Breast epithelium (tissue), 3 donors: ENCODE measurements around the gene CD99.

Experiments
- POLR2A ChIP-seq: fragments of 450-650 bp; IDR thresholded peaks from one replicate; pipeline ENCODE4 v1.6.1; 2016; ENCODE audit warnings: antibody characterized with exemption, mild to moderate bottlenecking, moderate library complexity
- TF ChIP-seq, protein P1 (sequence below), 3 donors: fragments of 450-650 bp; IDR thresholded peaks; one replicate each; pipeline ENCODE4 v1.5.1; 2016 to 2017; ENCODE audit warnings: antibody characterized with exemption in 3 of 3, mild to moderate bottlenecking in 3 of 3, moderate library complexity in 3 of 3

- TF ChIP-seq, protein P1, sequence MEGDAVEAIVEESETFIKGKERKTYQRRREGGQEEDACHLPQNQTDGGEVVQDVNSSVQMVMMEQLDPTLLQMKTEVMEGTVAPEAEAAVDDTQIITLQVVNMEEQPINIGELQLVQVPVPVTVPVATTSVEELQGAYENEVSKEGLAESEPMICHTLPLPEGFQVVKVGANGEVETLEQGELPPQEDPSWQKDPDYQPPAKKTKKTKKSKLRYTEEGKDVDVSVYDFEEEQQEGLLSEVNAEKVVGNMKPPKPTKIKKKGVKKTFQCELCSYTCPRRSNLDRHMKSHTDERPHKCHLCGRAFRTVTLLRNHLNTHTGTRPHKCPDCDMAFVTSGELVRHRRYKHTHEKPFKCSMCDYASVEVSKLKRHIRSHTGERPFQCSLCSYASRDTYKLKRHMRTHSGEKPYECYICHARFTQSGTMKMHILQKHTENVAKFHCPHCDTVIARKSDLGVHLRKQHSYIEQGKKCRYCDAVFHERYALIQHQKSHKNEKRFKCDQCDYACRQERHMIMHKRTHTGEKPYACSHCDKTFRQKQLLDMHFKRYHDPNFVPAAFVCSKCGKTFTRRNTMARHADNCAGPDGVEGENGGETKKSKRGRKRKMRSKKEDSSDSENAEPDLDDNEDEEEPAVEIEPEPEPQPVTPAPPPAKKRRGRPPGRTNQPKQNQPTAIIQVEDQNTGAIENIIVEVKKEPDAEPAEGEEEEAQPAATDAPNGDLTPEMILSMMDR (IDR thresholded peaks at IDR 0.05): no peak
- no peak for TF ChIP-seq POLR2A
These were observed 20.1 kb upstream of the CD99 start for GRCh38 chrX:2670978-2671377.
